ENCODE data around the gene RHOBTB1. TPM values are rescaled to one million over a fixed set of nuclear protein-coding genes. Genes with fewer than 3 reads are reported as not detected.

Gene RHOBTB1
- total RNA-seq, 4 donors from 2014 or later = 16.7 to 37.3 (median 22.8) TPM

DNA sequence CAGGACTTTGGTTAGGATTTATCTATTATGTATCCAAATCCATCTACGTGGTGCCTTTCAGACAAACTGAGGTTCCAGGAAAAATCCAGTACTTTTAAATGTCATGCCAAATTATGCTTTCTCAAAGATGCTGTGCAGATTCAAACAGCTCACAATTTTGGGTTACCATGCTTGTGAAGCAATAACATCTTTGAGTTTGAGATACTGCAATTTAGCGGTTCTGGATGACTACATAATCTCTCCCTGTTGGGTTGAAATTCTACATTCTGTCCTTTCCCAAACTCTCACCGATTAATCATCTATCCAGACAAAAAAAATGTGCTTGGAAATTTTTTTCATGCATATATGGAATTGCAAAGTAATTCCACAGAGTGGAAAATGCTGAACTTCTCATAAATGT lies 3.5 kb downstream of the RHOBTB1 start:
- TF ChIP-seq, protein P1, sequence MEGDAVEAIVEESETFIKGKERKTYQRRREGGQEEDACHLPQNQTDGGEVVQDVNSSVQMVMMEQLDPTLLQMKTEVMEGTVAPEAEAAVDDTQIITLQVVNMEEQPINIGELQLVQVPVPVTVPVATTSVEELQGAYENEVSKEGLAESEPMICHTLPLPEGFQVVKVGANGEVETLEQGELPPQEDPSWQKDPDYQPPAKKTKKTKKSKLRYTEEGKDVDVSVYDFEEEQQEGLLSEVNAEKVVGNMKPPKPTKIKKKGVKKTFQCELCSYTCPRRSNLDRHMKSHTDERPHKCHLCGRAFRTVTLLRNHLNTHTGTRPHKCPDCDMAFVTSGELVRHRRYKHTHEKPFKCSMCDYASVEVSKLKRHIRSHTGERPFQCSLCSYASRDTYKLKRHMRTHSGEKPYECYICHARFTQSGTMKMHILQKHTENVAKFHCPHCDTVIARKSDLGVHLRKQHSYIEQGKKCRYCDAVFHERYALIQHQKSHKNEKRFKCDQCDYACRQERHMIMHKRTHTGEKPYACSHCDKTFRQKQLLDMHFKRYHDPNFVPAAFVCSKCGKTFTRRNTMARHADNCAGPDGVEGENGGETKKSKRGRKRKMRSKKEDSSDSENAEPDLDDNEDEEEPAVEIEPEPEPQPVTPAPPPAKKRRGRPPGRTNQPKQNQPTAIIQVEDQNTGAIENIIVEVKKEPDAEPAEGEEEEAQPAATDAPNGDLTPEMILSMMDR (IDR thresholded peaks at IDR 0.05; ENCODE audit: low read depth) = no peak

DNA sequence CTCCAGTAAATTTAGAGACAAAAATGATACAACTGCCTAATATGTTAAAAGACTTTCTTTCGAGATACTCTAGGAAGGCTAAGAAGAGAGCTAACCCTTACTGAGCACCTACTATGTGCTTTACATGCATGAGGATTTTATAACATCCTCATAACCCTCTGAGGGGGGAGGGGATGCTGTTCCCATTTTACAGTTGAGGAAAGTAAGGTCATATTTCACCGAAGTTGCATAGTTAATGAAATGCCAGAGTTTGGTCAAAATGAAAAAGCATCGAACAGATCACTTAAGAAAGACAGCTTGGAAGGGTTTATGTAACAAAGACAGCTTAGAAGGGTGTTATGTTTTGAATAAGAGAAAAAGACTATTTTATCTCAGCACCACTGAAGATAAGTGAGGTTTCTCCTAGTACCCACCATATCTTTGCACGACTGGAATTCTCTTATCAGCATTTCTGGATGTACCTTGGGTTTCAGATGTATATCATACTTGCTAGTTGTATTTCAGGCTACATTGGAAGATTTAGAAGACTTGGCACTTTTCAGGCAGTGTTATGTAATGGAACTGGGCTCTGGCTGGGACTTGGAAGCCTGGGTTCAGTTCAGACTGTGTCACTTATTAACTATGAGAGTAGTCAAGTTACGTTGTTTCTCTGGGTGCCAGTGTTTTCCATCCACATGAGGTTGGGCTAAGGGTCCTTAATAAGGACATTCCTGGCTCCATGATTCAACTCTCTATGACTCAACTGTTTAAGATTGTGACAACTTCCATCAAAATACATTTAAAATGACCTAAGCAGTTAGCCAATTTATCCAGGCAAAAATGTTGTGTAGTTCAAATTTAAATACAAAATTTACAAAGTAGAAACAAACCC lies 6.0 kb downstream of the RHOBTB1 start:
- TF ChIP-seq, protein P1 (IDR thresholded peaks at IDR 0.05; ENCODE audit: low read depth) = no peak

DNA sequence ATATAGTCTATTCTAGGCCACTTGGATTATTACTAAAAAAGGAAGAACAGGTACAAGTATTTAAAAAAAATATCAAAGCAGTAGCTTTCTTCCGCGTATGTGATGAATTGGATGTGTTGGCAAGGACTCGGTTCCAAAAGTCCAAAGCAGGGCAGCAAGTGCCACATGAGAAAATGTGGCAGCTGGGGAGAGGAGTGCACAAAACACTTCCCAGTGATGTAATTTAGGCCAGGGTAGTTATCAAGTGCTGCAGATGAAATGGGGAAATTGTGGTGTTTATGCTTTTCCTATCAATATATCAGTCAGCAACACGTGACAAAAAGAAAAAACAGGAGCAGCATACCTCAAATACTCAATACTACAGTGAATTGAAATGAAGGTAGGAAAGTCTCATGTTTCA lies 7.0 kb downstream of the RHOBTB1 start:
- TF ChIP-seq, protein P1 (IDR thresholded peaks at IDR 0.05; ENCODE audit: low read depth) = no peak

DNA sequence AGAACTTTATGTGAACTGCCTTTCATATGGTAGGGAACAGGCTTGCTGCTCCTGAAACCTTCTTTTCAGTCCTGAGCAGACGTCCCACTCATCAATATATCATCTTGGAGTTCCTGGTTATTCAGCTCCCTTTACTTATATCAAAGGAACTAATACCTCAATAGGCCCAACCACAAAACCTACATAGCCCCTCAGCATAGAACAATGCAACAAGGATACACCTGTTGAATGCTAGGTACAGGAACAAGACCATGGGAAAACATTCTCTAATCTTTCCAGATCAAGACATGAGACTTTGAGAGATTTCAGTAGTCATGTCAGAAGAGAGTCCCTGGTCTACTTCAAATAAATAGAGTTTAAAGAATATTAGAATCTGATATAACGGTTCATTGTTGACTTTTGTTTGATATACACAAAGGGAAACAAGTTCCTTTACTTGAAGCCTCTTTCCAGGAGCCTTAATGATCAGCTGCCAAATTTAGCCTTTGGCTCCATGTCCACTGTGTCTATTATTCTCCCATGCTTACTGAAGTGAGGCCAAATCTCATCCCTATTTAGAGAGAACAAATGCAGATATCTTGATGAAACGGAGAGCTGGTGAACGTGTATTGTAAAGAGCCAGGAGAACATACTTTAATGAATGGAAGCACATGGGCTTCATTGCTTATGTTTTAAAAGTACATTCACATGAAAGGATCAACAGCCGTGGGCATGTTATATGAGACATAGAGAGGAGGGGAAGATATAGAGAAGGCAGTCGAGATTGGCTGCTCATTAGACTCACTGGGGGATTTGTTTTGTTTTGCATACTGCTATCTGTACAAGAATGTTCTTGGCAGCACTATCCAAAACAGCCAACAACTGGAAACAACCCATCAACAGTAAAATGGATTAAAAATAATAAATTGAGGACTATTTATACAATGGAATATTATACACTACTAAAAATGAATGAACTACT lies 9.5 kb downstream of the RHOBTB1 start:
- TF ChIP-seq, protein P1 (IDR thresholded peaks at IDR 0.05; ENCODE audit: low read depth) = no peak

DNA sequence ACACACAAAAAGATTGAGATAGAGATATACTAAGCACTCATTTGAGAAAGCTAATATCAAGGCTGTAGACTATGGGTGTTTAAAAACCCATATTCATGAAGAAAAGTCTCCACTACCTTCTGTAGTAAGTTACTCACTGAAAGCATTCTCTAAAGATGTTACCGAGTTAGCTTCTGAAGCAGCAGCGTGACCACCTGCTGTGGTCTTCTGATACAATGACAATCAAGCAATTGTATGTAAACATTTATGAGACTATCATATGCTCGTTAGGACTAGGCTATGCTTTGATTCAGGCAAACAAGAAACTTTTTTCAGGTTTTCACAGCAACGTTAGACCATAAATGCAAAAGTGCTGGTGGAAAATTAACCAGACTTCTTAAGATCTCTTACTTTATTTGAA lies 11.2 kb downstream of the RHOBTB1 start:
- TF ChIP-seq, protein P1 (IDR thresholded peaks at IDR 0.05; ENCODE audit: low read depth) = no peak

DNA sequence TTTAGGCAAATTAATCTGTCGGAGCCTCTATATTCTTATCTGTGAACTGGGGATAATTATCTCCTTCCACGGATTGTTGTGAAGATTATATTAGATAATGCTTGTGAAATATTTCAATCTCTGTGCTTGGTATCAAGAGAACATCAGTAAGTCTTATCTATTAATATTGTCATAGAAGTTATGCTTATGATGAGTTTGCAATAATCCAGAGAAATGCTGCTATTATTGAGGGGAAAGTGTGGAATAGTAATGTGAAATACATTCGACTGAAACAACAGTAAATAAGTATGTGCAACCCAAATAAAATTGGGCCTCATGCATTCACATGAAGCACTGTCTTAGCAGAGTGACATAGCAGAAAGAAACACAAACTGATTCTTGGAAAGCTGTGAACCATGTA lies 13.7 kb downstream of the RHOBTB1 start:
- TF ChIP-seq, protein P1 (IDR thresholded peaks at IDR 0.05; ENCODE audit: low read depth) = no peak

DNA sequence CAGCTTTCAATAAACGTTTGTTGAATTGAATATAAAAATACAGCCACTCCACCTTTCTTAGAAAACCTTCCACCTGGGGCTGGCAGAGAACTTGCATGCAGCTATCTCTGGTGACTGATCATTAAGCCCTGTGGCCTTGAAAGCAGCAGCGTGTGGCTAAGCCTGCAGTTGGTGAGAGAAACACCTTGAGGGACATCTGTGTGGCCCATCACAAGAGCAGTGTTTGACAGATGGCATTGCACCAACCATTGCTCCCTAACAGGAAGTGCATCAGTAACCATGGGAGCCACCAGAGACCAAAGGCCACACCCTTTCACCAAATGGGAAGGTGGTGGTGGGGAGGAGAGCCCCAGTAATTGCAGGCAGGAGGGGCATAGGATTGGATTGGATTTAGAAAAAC lies 22.4 kb downstream of the RHOBTB1 start:
- TF ChIP-seq, protein P1 (IDR thresholded peaks at IDR 0.05; ENCODE audit: low read depth) = no peak

All from subcutaneous adipose tissue (tissue), 4 donors.